ENCODE data around the gene GRID1. TPM values are rescaled to one million over a fixed set of nuclear protein-coding genes. Genes with fewer than 3 reads are reported as not detected.

GRID1 gene
- total RNA-seq, 1 donor from 2014 or later, result 1.4 TPM

- Histone ChIP-seq H3K4me3 (no peak overlapping the region), H3K27ac (no peak overlapping the region), H3K27me3 (no peaks in the 10 kb centered on the region), H3K9me3 (no peaks in the 10 kb centered on the region), H3K36me3 (no peaks in the 10 kb centered on the region), H3K4me1 (no peaks in the 10 kb centered on the region)
- no peak for DNase-seq (ENCODE audit: low spot score in 2 of 2)
- intact Hi-C loops (cut with DNase I), result no loop called here
- TF ChIP-seq CTCF (IDR thresholded peaks at IDR 0.05), result no peak
These were observed 630.6 kb downstream of the GRID1 start for GRCh38 chr10:85735997-85736396.

GRCh38 chr10:85734791-85735190 is 631.8 kb downstream of the GRID1 start:
- Histone ChIP-seq H3K4me1 (no peaks in the 10 kb centered on the region), H3K4me3 (no peak overlapping the region), H3K36me3 (no peaks in the 10 kb centered on the region), H3K27ac (no peak overlapping the region), H3K9me3 (no peaks in the 10 kb centered on the region), H3K27me3 (no peaks in the 10 kb centered on the region)
- TF ChIP-seq CTCF (IDR thresholded peaks at IDR 0.05), result no peak
- no peak for DNase-seq (ENCODE audit: low spot score in 2 of 2)
- intact Hi-C loops (cut with DNase I), result no loop called here

- no peak for TF ChIP-seq CTCF (IDR thresholded peaks at IDR 0.05)
- no peak for DNase-seq (ENCODE audit: low spot score in 2 of 2)
- no peaks in the 10 kb centered on the region for H3K36me3 ChIP-seq
- H3K4me3 ChIP-seq, result no peak overlapping the region
- H3K27me3 ChIP-seq, result no peaks in the 10 kb centered on the region
- H3K27ac ChIP-seq, result no peak overlapping the region
- no peaks in the 10 kb centered on the region for H3K4me1 ChIP-seq
- intact Hi-C loops (cut with DNase I), result no loop called here
- H3K9me3 ChIP-seq, result no peaks in the 10 kb centered on the region
These were observed 642.4 kb downstream of the GRID1 start for GRCh38 chr10:85724215-85724614.

- Histone ChIP-seq H3K36me3 (no peaks in the 10 kb centered on the region), H3K4me1 (no peaks in the 10 kb centered on the region), H3K27me3 (no peaks in the 10 kb centered on the region), H3K4me3 (no peak overlapping the region), H3K27ac (no peak overlapping the region), H3K9me3 (no peaks in the 10 kb centered on the region)
- no peak for DNase-seq (ENCODE audit: low spot score in 2 of 2)
- intact Hi-C loops (cut with DNase I), result no loop called here
- no peak for TF ChIP-seq CTCF (IDR thresholded peaks at IDR 0.05)
These were observed 645.5 kb downstream of the GRID1 start for GRCh38 chr10:85720931-85721590.

- no peak overlapping the region for H3K27ac ChIP-seq
- intact Hi-C loops (cut with DNase I), result no loop called here
- H3K27me3 ChIP-seq, result no peaks in the 10 kb centered on the region
- no peak overlapping the region for H3K4me3 ChIP-seq
- TF ChIP-seq CTCF (IDR thresholded peaks at IDR 0.05), result no peak
- no peaks in the 10 kb centered on the region for H3K9me3 ChIP-seq
- no peak for DNase-seq (ENCODE audit: low spot score in 2 of 2)
- no peaks in the 10 kb centered on the region for H3K36me3 ChIP-seq
- H3K4me1 ChIP-seq, result no peaks in the 10 kb centered on the region
These were observed 647.2 kb downstream of the GRID1 start for GRCh38 chr10:85719408-85719807.

GRCh38 chr10:85713885-85714284 is 652.7 kb downstream of the GRID1 start:
- H3K27me3 ChIP-seq, result no peaks in the 10 kb centered on the region
- H3K9me3 ChIP-seq, result no peaks in the 10 kb centered on the region
- no peak overlapping the region for H3K4me3 ChIP-seq
- TF ChIP-seq CTCF (IDR thresholded peaks at IDR 0.05), result no peak
- DNase-seq (ENCODE audit: low spot score in 2 of 2), result no peak
- no peaks in the 10 kb centered on the region for H3K4me1 ChIP-seq
- intact Hi-C loops (cut with DNase I), result no loop called here
- H3K27ac ChIP-seq, result no peak overlapping the region
- H3K36me3 ChIP-seq, result no peaks in the 10 kb centered on the region
